ENCODE results near the gene KCNAB3.

- TF ChIP-seq CTCF (IDR thresholded peaks at IDR 0.05), result no peak
- no peak for TF ChIP-seq POLR2A (IDR thresholded peaks at IDR 0.05)
These were observed 2.1 kb downstream of the KCNAB3 start for GRCh38 chr17:7927596-7927995.

Data from lower leg skin (tissue), 3 donors.